B cell (primary cell): ENCODE data around the gene NCOR1.

Source experiments
- EZH2 ChIP-seq: IDR thresholded peaks from 2 replicates; pipeline ENCODE4 v1.6.1; 2012; ENCODE audit warnings: borderline replicate concordance, low read depth, mild to moderate bottlenecking, moderate library complexity, low read length; ENCODE audit not compliant: insufficient read depth, poor library complexity, severe bottlenecking
- TF ChIP-seq, protein P1 (sequence below): fragments of 200-600 bp; IDR thresholded peaks from one replicate; pipeline ENCODE4 v1.8.0; 2022; ENCODE audit warnings: antibody characterized with exemption, mild to moderate bottlenecking

DNA sequence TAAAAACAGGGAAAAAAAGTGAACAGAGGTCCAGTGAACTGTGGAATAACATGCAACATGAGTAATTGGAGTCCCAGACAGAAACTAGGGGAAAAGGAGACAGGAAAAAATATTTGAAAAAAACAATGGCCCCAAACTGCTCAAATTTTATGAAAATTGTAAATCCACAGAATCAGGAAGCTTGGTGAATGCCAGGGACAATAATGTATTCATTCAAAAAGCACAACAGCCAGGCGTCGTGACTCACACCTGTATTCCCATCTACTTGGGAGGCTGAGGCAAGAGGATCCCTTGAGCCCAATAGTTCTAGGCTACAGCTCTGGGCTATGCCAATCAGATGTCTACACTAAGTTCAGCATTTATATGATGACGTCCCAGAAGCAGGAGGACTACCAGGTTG, 23.7 kb downstream of the NCOR1 start:
- no peak for TF ChIP-seq EZH2
- TF ChIP-seq, protein P1, sequence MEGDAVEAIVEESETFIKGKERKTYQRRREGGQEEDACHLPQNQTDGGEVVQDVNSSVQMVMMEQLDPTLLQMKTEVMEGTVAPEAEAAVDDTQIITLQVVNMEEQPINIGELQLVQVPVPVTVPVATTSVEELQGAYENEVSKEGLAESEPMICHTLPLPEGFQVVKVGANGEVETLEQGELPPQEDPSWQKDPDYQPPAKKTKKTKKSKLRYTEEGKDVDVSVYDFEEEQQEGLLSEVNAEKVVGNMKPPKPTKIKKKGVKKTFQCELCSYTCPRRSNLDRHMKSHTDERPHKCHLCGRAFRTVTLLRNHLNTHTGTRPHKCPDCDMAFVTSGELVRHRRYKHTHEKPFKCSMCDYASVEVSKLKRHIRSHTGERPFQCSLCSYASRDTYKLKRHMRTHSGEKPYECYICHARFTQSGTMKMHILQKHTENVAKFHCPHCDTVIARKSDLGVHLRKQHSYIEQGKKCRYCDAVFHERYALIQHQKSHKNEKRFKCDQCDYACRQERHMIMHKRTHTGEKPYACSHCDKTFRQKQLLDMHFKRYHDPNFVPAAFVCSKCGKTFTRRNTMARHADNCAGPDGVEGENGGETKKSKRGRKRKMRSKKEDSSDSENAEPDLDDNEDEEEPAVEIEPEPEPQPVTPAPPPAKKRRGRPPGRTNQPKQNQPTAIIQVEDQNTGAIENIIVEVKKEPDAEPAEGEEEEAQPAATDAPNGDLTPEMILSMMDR, result no peak
